SH-SY5Y (cell line): ENCODE data around the gene CYP27A1.

Experiments
- GATA2 ChIP-seq: IDR thresholded peaks from 2 replicates; pipeline ENCODE4 v1.6.1; 2011; ENCODE audit warnings: mild to moderate bottlenecking, low read depth, low read length
- GATA3 ChIP-seq: IDR thresholded peaks from 2 replicates; pipeline ENCODE4 v1.6.1; 2011; ENCODE audit warnings: low read depth, mild to moderate bottlenecking, low read length, moderate library complexity

- no peak for TF ChIP-seq GATA3
- no peak for TF ChIP-seq GATA2
These were observed 26.2 kb upstream of the CYP27A1 start for GRCh38 chr2:218755567-218756404.
